ENCODE data around the gene DNAJA1. TPM values are rescaled to one million over a fixed set of nuclear protein-coding genes. Genes with fewer than 3 reads are reported as not detected.
"Not testable (repeated sequence)": the region's sequence is repeated elsewhere in the genome, so short reads cannot be mapped to it uniquely, and the experiment has no call there.

DNAJA1 gene
- total RNA-seq, 1 experiment from 2014 or later = 74.5 TPM

DNA sequence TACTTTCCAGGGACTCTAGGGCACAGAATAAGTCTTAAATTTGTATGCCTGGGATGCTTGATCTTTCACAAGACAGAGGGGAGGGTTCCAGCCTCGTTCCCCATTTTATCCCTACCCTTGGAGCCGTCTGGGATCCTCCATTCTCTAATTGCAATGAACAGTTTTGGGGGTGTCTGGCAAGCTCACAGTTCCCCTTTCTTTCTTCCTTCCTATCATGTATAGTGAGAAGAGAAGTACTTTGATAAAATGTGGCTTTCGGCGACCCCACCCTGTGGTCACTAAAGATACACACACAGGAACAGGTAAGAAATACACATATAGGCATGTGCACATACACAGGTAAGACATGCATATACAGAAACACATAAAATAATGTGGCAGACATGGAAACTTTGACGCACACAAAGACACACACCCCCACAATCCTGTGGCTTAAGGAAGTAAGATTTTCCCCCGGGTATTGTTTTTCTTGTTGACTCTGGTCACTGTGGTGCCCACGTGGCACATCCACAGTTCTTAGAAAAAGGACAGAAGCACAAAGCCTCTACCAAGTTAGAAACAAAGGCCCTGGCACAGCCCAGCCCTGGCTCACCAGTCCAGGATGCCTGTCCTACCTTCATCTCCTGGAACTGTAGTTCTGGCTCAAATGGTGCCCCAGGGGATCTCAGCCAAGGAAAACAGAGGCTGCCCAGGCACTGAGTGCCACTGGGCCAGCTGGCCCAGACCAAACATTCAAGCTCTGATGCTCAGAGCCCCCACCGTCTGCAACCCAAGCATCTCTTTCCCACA is 57.7 kb downstream of the DNAJA1 start:
- TF ChIP-seq ELF4 (CRISPR knock-in tag; IDR thresholded peaks at IDR 0.05; ENCODE audit: low read depth) (no peak), IRF2 (CRISPR knock-in tag; IDR thresholded peaks at IDR 0.05; ENCODE audit: borderline replicate concordance, low read depth) (no peak), FOXK1 (CRISPR knock-in tag; IDR thresholded peaks at IDR 0.05) (no peak), FOXJ3 (CRISPR knock-in tag; IDR thresholded peaks at IDR 0.05; ENCODE audit: borderline replicate concordance) (no peak), JAZF1 (CRISPR knock-in tag; IDR thresholded peaks at IDR 0.05) (no peak), CREM (CRISPR knock-in tag; IDR thresholded peaks at IDR 0.05) (no peak), TCF7 (CRISPR knock-in tag; IDR thresholded peaks at IDR 0.05; ENCODE audit: low read depth) (no peak), SMAD4 (CRISPR knock-in tag; IDR thresholded peaks at IDR 0.05) (no peak), GRHL2 (CRISPR knock-in tag; IDR thresholded peaks at IDR 0.05; ENCODE audit: insufficient replicate concordance, severe bottlenecking) (no peak), MYBL2 (CRISPR knock-in tag; IDR thresholded peaks at IDR 0.05) (no peak)
- TF ChIP-seq, protein P1, sequence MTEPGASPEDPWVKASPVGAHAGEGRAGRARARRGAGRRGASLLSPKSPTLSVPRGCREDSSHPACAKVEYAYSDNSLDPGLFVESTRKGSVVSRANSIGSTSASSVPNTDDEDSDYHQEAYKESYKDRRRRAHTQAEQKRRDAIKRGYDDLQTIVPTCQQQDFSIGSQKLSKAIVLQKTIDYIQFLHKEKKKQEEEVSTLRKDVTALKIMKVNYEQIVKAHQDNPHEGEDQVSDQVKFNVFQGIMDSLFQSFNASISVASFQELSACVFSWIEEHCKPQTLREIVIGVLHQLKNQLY (CRISPR knock-in tag; IDR thresholded peaks at IDR 0.05) = no peak
- TF ChIP-seq, protein P2, sequence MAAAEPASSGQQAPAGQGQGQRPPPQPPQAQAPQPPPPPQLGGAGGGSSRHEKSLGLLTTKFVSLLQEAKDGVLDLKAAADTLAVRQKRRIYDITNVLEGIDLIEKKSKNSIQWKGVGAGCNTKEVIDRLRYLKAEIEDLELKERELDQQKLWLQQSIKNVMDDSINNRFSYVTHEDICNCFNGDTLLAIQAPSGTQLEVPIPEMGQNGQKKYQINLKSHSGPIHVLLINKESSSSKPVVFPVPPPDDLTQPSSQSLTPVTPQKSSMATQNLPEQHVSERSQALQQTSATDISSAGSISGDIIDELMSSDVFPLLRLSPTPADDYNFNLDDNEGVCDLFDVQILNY (CRISPR knock-in tag; IDR thresholded peaks at IDR 0.05) = no peak
- TF ChIP-seq, protein P3, sequence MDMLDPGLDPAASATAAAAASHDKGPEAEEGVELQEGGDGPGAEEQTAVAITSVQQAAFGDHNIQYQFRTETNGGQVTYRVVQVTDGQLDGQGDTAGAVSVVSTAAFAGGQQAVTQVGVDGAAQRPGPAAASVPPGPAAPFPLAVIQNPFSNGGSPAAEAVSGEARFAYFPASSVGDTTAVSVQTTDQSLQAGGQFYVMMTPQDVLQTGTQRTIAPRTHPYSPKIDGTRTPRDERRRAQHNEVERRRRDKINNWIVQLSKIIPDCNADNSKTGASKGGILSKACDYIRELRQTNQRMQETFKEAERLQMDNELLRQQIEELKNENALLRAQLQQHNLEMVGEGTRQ (CRISPR knock-in tag; IDR thresholded peaks at IDR 0.05) = no peak
- TF ChIP-seq, protein P4, sequence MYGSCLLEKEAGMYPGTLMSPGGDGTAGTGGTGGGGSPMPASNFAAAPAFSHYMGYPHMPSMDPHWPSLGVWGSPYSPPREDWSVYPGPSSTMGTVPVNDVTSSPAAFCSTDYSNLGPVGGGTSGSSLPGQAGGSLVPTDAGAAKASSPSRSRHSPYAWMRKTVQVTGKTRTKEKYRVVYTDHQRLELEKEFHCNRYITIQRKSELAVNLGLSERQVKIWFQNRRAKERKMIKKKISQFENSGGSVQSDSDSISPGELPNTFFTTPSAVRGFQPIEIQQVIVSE (CRISPR knock-in tag; IDR thresholded peaks at IDR 0.05; ENCODE audit: borderline replicate concordance) = no peak
- ChIA-PET POLR2A (no interaction called here), CTCF (interaction anchor here (1.0 kb wide), 1 partner anchor 88 kb away, joined by 3 read pairs; no protein-coding TSS in a partner anchor)
- ATAC-seq (no peak), DNase-seq (ENCODE audit: low spot score) (no peak)
- Mint-ChIP-seq H3K4me3 (no peak overlapping the region), H3K27ac (no peak overlapping the region), H3K9me3 (peaks cover 14% of the 10 kb centered on the region), H3K36me3 (peaks cover 4% of the 10 kb centered on the region), H3K27me3 (ENCODE audit: low read depth) (peaks cover 23% of the 10 kb centered on the region), H3K4me1 (no peaks in the 10 kb centered on the region)

DNA sequence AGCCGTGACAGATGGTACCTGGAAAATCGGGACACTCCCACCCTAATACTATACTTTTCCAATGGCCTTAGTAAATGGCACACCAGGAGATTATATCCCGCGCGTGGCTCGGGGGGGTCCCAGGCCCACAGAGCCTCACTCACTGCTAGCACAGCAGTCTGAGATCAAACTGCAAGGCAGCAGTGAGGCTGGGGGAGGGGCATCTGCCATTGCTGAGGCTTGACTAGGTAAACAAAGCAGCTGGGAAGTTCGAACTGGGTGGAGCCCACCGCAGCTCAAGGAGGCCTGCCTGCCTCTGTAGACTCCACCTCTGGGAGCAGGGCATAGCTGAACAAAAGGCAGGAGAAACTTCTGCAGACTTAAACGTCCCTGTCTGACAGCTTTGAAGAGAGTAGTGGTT is 60.6 kb downstream of the DNAJA1 start:
- Mint-ChIP-seq H3K27me3 (ENCODE audit: low read depth) (peaks cover 45% of the 10 kb centered on the region), H3K9me3 (peaks cover 14% of the 10 kb centered on the region)
- H3K4me3 Mint-ChIP-seq; H3K27ac Mint-ChIP-seq; DNase-seq (ENCODE audit: low spot score); POLR2A ChIA-PET; H3K36me3 Mint-ChIP-seq; H3K4me1 Mint-ChIP-seq; ATAC-seq; CTCF ChIA-PET: not testable (repeated sequence)

Other genes with a start within 250 kb of the DNAJA1 start
- 0.21 to 0.34 TPM (median 0.31 TPM) in 3 replicates for gene TMEM215, start 241.7 kb upstream of the DNAJA1 start, total RNA-seq (2021)
- 36.7 to 40.0 TPM (median 39.0 TPM) in 3 replicates for gene APTX, start 23.6 kb upstream of the DNAJA1 start, total RNA-seq (2021)
- 23.2 to 23.3 TPM (median 23.2 TPM) in 3 replicates for gene SMU1, start 51.4 kb downstream of the DNAJA1 start, total RNA-seq (2021)
- 19.1 to 20.2 TPM (median 19.8 TPM) in 3 replicates for gene B4GALT1, start 142.1 kb downstream of the DNAJA1 start, total RNA-seq (2021)
- gene SPINK4, start 214.9 kb downstream of the DNAJA1 start, total RNA-seq (2021) = not detected in 3 replicates
- 44.7 to 52.9 TPM (median 48.2 TPM) in 3 replicates for gene BAG1, start 239.4 kb downstream of the DNAJA1 start, total RNA-seq (2021)
- 46.2 to 50.6 TPM (median 46.9 TPM) in 3 replicates for gene CHMP5, start 239.8 kb downstream of the DNAJA1 start, total RNA-seq (2021)

All from WTC11 (cell line).